LoVo (cell line): ENCODE data around the gene TCOF1.

Experiments used
- DNase-seq: peaks from one replicate; pipeline ENCODE4 v3.0.0-alpha.2; 2016; ENCODE audit warnings: low spot score

The TCOF1 gene

DNA sequence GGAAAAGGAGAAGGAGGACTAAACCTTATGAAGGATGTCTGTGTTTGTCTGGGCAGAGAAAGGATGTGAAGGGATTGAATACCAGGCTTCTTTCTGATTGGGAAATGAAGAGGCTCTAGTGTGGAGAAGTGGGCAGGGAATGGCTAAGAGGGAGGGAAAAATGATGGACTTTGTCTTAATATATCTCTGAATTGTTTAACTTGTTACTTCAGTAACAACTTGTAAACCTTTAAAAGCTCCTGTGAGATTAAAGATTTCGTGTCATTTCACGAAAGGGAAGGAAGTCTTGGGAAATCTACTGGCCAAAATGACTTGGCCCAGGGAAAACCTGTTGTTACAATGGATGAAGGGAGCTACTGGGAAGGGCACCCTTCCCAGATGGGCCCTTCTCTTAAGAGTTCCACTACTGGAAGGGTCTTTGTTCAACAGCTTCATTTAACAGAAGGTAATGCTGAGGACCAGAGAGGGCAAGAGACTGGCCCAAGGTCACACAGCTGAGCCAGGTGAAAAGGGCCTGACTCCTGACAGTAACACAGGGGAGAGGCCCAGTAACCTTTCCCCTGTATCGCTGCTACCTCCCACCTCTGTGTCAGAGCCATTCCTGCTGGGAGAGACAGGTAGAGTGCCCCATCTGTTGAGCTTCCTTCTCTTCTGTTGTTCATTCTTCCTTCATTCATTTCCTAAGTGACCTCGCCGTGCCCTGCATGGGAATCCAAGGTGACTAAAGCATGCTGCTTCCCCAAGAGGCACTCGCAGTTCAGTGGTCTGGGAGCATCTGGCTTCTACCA is 5.1 kb upstream of the TCOF1 start:
- DNase-seq = no peak

DNA sequence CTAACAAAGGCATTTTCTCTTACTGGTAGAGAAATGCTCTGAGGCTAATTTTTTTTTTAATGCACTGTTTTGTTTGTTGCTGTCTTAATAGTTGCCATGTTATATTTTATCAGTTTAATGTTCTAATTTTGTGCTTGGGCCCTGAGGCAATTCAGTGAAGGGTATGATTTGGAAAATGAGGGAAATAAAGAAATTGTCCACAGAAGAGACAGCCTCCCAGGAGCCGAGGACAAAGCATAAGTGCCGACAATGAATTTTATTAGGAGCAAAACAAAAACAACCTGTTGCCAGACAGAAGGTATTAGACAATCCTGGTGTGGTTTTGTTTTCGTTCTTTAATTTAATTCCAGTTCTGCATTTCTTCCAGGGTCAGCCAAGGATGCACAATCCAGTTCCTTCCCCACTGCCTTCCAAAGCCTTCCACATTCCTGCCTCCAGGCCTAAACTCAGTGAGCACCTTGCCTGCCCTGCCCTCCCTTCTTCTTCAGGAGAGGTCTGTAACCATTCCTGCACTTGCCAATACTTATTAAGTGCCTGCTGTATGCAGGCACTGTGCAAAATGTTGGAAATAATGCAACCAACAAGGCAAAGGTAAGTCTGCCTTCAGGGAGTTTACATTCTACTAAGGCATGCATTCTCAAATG is 4.3 kb upstream of the TCOF1 start:
- DNase-seq = no peak

GRCh38 chr5:150355791-150356190 is 1.7 kb upstream of the TCOF1 start:
- no peak for DNase-seq

DNA sequence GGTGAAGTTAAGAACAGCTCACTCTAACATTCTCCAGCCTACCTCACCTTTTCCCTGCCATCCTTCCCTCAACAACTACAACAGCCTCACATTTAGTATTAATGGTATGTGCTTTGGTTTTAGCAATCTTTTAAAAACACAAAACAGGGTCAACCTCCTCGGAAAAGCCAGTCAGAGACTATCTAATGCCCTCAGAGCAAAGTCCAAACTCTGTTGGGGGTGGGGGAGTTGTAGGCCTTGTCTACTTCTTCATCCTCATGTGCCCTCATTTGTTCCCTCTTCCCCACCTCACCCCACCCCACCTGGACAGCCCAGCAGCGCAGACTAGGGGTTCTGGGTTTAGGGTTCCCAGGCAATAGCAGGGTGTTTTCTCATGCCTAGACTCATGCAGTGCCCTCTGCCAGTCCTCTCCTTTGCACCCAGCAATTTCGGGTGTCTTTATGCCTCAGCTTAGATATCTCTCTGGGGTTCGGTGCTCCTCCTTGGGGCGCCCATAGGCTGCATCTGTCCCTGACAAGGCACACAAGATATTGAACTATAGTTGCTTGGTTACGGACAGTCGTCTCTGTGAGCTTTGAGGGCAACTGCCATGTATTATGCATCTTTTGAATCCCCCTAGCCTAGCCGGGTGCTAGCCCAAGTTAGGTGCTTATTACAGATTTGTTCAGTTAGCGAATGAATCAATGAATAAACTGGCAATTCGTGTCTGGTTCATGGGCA is 762 bp upstream of the TCOF1 start:
- DNase-seq = no peak

- no peak for DNase-seq
Observed at GRCh38 chr5:150358261-150359095, 981 bp downstream of the TCOF1 start.

DNA sequence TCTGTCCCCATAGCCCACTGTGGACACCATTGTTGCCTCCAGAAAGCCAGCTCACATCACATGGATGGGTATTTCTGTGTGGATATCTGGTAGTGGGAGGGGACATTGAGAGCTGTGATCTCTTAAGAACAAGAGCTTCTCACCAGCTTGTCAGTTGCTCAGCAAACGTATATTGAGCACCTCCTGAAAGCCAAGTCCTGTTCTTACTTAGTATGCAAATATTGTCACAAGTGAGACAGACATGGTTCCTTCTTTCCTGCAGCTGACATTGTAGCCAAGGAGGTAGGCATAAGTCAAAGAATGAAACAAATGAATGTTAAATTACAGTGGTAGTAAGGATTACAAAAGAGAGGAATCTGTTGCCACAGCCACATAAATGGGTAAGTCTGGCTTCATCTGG is 3.8 kb downstream of the TCOF1 start:
- no peak for DNase-seq

GRCh38 chr5:150363185-150363584 is 5.7 kb downstream of the TCOF1 start:
- no peak for DNase-seq

DNA sequence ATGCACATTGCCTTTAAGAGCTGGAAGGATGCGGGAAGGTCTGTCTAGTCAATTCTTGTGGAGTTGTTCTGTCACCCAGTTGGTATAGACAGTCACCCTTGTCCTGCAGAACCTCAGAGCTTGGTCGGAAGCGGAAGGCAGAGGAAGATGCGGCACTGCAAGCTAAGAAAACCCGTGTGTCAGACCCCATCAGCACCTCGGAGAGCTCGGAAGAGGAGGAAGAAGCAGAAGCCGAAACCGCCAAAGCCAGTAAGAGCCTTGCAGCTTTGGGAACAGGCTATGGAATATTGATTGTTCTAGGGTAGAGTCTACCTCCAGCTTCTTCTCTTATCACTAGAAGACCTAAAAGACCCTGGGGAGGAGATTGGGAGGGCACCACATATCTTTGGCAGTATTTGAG is 6.5 kb downstream of the TCOF1 start:
- no peak for DNase-seq

DNA sequence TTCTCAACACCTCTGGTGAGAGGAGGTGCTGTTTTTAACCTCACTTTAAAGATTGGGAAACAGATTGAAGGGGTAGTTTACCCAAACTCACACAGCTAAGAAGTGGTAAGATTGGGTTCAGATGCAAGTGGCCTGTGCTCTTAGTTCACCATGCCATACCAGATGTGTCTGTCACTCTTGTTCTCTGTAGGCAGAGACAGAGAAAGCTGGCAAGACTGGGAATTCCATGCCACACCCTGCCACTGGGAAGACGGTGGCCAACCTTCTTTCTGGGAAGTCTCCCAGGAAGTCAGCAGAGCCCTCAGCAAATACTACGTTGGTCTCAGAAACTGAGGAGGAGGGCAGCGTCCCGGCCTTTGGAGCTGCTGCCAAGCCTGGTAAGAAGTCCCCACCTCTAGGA is 11.0 kb downstream of the TCOF1 start:
- DNase-seq = no peak

DNA sequence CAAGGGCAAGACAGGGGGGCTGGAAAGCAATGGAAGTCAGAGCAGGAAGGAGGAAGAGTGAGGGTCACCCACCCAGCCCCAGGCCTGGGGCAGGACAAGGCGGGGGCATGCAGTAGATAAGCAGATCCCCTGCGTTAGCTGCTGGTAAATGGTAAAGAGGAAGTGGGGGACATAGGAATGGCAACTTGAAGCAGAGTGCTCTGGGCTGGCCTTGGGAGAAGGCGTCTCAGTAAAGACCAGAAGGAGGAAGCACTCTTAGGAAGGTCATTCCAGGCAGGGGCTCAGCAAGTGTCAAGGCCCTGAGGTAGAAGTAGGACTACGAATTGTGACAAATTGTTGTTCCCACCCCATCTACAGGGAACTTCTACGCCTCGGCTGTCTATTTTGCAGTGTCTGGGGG is 15.1 kb downstream of the TCOF1 start:
- no peak for DNase-seq

DNA sequence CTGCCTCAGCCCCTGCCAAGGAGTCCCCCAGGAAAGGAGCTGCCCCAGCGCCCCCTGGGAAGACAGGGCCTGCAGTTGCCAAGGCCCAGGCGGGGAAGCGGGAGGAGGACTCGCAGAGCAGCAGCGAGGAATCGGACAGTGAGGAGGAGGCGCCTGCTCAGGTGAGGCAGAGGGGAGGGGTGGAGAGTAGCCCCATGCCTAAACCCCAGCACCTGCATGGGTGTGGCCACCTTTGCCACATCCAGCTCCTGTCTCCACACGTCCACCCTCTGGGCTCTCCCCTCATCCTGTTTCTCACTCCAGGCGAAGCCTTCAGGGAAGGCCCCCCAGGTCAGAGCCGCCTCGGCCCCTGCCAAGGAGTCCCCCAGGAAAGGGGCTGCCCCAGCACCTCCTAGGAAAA is 17.2 kb downstream of the TCOF1 start:
- DNase-seq = no peak

DNA sequence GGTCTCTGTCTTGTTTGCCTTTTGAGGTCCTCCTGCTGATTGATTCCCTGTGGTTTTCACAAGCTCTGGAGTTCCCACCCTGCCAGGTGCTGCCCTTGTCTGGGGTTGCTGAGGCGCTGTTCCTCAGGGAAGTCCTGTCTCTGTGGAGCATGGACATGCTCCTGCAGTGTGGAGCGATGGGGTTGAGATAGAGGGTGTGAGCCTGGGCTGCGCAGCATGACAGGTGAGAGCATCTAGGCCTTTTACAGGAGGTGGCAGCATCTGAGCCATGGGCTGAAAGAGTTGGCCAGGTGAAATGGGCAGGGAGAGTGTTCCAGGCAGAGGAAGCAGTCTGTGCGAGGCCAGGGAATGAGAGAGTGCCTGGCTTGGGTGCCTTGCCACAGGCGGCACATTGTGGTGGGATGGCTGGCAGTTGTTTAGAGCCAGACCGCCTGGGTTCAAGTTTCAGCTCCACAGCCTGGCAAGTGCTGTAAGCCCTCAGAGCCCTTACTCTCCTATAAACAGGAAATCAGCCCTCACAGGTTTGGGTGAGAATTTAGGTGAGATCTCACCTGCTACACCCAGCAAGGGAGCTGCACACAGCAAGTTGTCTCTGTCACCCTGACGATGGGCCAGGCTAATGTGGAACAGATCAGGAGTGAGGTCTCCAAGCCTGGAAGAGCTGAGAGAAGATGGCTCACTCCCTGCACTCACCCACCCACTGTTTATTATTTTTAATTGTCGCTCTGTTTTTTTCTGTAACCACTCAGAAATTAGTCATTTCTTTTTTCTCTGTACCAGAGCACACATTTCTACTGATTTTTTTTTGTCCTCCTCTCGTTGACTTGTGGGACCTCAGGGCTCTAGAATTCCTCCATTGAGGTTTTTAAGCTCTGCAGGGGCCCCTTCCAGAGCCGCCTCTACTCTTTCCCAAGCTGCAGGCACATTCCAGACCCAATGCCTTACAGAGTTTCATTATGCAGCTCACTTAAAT is 19.6 kb downstream of the TCOF1 start:
- DNase-seq = no peak

GRCh38 chr5:150377964-150378694 is 20.6 kb downstream of the TCOF1 start:
- DNase-seq = no peak

- DNase-seq = no peak
Observed at GRCh38 chr5:150384701-150385100, 27.2 kb downstream of the TCOF1 start.

DNA sequence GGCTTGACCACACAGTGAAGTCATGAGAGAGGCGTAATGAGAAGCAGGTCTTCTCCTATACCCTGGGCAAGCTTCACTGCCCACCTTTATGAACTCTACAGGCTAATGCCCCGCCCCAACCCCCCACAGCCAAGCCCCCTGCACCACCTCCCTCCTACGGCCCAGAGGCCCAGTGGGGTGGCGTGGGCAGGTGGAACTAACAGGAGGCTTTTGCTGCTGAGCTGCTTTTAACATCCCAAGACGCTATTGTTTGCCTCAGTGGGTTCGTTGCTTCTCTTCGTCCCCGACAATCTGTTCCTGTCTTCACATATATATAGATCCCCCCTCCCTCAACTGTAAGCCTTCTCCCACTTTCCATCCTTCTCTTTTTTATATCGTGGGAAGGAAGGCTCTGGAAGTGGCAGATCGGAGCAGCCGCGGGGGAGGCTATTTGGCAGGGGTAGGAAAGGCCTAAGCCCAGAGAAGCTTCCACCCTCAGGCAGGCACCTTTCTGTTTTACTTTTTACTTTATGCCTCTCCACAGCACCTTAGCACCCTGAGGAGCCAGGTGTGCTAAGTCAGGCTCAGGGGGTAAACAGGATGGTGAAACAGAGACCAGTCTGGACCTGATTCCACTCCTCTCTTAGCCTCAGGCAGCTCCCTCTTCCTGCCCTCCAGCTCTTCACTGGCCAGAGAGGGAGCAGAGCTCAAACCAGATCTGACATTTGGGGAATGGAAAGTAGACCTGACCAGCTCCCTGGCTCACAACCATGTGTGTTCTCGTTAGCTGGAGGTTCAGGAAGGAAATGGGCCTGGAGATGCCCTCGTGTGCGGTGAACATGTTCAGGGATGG is 28.7 kb downstream of the TCOF1 start:
- DNase-seq = no peak

DNA sequence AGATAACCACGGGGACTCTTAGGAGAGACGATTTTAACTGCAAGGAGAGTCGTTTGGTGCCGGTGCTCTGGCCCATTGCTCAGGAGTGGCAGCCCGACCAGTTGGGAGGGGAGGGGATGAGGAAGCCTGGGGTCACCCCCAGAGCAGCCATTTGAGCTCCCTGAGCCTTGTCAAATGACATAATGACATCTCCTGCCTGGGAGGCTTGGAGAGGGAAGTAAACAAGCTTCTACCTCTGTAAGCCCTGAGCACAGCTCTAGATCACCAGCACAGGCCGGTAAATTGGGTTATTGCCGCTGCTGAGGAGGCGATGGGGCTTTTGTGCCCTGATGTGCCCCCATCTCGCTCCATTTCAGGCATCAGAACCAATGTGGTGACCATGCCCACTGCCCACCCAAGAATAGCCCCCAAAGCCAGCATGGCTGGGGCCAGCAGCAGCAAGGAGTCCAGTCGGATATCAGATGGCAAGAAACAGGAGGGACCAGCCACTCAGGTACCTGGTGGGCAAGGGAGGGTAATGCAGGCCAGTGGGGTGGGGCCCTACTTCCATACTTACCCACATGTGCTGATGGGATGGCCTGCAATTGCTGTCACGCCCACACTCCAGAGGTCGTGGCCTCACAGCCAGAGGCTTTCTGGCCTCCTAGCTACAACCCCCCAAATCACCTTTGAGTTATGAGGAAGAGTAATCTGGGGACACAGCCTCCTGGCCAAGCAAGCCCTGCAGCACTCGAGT is 32.2 kb downstream of the TCOF1 start:
- DNase-seq = no peak

- no peak for DNase-seq
Observed at GRCh38 chr5:150391064-150391834, 33.8 kb downstream of the TCOF1 start.

DNA sequence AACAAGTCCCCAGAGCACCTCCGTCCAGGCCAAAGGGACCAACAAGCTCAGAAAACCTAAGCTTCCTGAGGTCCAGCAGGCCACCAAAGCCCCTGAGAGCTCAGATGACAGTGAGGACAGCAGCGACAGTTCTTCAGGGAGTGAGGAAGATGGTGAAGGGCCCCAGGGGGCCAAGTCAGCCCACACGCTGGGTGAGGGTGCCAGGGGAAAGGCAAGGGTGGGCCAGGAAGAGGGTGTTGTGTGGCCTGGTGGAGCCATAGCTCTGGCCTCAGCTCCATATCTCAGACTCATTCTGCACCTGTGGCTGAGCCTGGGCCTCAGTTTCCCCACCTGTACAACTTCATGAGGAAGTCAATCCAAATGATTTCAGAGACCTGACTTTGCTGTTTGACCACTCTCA is 34.5 kb downstream of the TCOF1 start:
- DNase-seq = no peak
